K562 (cell line): ENCODE data around the gene PREX1. TPM values are rescaled to one million over a fixed set of nuclear protein-coding genes. Genes with fewer than 3 reads are reported as not detected.
A peak's percentile ranks its signal among the peaks of the same experiment; 100 is the strongest.

Source experiments
- BDP1 ChIP-seq: IDR thresholded peaks from 3 replicates; pipeline ENCODE4 v1.6.1; 2011; ENCODE audit not compliant: insufficient read length, insufficient read depth
- CBX2 ChIP-seq: fragments of 200-600 bp; sonication (generic); IDR thresholded peaks from one replicate; pipeline ENCODE4 v1.6.1; 2012; ENCODE audit warnings: mild to moderate bottlenecking, low read length, inconsistent platforms; ENCODE audit not compliant: insufficient read depth, poor library complexity, severe bottlenecking
- CBX3 ChIP-seq, 2 experiments: IDR thresholded peaks; 1 replicate in 1 of 2; 2 replicates in 1 of 2; pipeline ENCODE4 v1.6.1; 2012; ENCODE audit warnings: inconsistent platforms in 2 of 2, low read length in 2 of 2, borderline replicate concordance in 1 of 2, control low read depth in 1 of 2
- HES1 ChIP-seq: fragments of 450-650 bp; IDR thresholded peaks from 2 replicates; pipeline ENCODE4 v1.6.1; 2016; ENCODE audit warnings: low read depth, mild to moderate bottlenecking, moderate library complexity
- JUND ChIP-seq, 2 experiments: IDR thresholded peaks; 2 replicates in 1 of 2; 3 replicates in 1 of 2; pipeline ENCODE4 v1.6.1; 2011; ENCODE audit warnings: borderline replicate concordance in 2 of 2, low read depth in 2 of 2, low read length in 2 of 2, improper control_type of control experiment in 1 of 2, missing biosample characterization in 1 of 2, missing genetic modification characterization in 1 of 2, missing genetic modification reagents in 1 of 2
- KLF1 ChIP-seq: fragments of 450-650 bp; IDR thresholded peaks from 2 replicates; pipeline ENCODE4 v1.6.1; 2016; ENCODE audit warnings: missing genetic modification characterization, missing compliant biosample characterization
- MYC ChIP-seq, 2 experiments: fragments of 250-450 bp in 1 of 2; sonication (Bioruptor Pico) in 1 of 2; IDR thresholded peaks; 2 replicates each; pipeline versions ENCODE4 v1.5.1 to v1.6.1; 2012 to 2021; ENCODE audit warnings: low read depth in 2 of 2, borderline replicate concordance in 1 of 2, improper control_type of control experiment in 1 of 2, low read length in 1 of 2, mild to moderate bottlenecking in 1 of 2, moderate library complexity in 1 of 2
- NONO ChIP-seq, 2 experiments: fragments of 200-400 bp in 1 of 2; fragments of 450-650 bp in 1 of 2; formaldehyde crosslinking in 1 of 2; IDR thresholded peaks; 2 replicates each; pipeline ENCODE4 v1.6.1; 2017; ENCODE audit warnings: low read depth in 2 of 2, mild to moderate bottlenecking in 2 of 2, moderate library complexity in 2 of 2, low read length in 1 of 2
- NUFIP1 ChIP-seq: fragments of 450-650 bp; IDR thresholded peaks from 2 replicates; pipeline ENCODE4 v1.6.1; 2018; ENCODE audit not compliant: partially characterized antibody
- PHTF2 ChIP-seq: fragments of 250-450 bp; sonication (Bioruptor Pico); IDR thresholded peaks from 2 replicates; pipeline ENCODE4 v1.5.0; 2021; ENCODE audit warnings: mild to moderate bottlenecking
- RAD51 ChIP-seq: fragments of 450-650 bp; IDR thresholded peaks from 2 replicates; pipeline ENCODE4 v1.7.1; 2016; ENCODE audit warnings: low read depth, mild to moderate bottlenecking, borderline replicate concordance
- REST ChIP-seq, 2 experiments: fragments of 450-650 bp; formaldehyde crosslinking in 1 of 2; IDR thresholded peaks; 2 replicates each; pipeline versions ENCODE4 v1.4.0 to v1.6.1; 2014 to 2020; ENCODE audit warnings: mild to moderate bottlenecking in 2 of 2, borderline replicate concordance in 1 of 2, low read depth in 1 of 2
- SIN3A ChIP-seq, 2 experiments: fragments of 150-350 bp in 1 of 2; IDR thresholded peaks; 2 replicates each; pipeline ENCODE4 v1.6.1; 2011 to 2016; ENCODE audit warnings: borderline replicate concordance in 2 of 2, low read depth in 2 of 2, low read length in 2 of 2, mild to moderate bottlenecking in 2 of 2, moderate library complexity in 2 of 2; ENCODE audit not compliant: control insufficient read depth in 1 of 2
- SOX6 ChIP-seq: fragments of 450-650 bp; IDR thresholded peaks from 2 replicates; pipeline ENCODE4 v1.6.1; 2014; ENCODE audit warnings: mild to moderate bottlenecking
- SREBF1 ChIP-seq: fragments of 150-350 bp; IDR thresholded peaks from 2 replicates; pipeline ENCODE4 v1.6.1; 2014; ENCODE audit warnings: antibody characterized with exemption, low read depth, low read length, borderline replicate concordance
- YBX1 ChIP-seq: fragments of 450-650 bp; IDR thresholded peaks from 2 replicates; pipeline ENCODE4 v1.7.1; 2016; ENCODE audit warnings: mild to moderate bottlenecking
- ZKSCAN1 ChIP-seq: fragments of 150-350 bp; IDR thresholded peaks from 2 replicates; pipeline ENCODE4 v1.6.1; 2016; ENCODE audit warnings: low read depth, low read length
- ZNF212 ChIP-seq: fragments of 450-650 bp; formaldehyde crosslinking; IDR thresholded peaks from 2 replicates; pipeline ENCODE4 v1.4.0; 2020; ENCODE audit warnings: mild to moderate bottlenecking
- ZNF785 ChIP-seq: fragments of 250-450 bp; sonication (Bioruptor Pico); IDR thresholded peaks from 2 replicates; pipeline ENCODE4 v1.4.0; 2020; ENCODE audit warnings: mild to moderate bottlenecking
- polyA plus RNA-seq, 8 experiments: library from polyadenylated mRNA; depleted of rRNA in 4 of 8; stranded (reverse) in 5 of 8; unstranded in 3 of 8; fragments of >200 nt; fragmentation: Nextera tagmentation in 2 of 8; fragmentation: Illumina TruSeq in 1 of 8; extraction: Ambion mirVana in 2 of 8; extraction: Trizol in 1 of 8; gene quantifications; 2 replicates each; pipeline versions ENCODE4 v1.2.1 to v1.2.3, GENCODE V29; 2011 to 2014; ENCODE audit warnings: inconsistent platforms in 1 of 8, missing spikeins in 1 of 8
- total RNA-seq, 7 experiments: library from RNA; depleted of rRNA in 6 of 7; stranded (reverse); fragments of >200 nt in 6 of 7; fragmentation: Illumina TruSeq in 2 of 7; extraction: Trizol in 2 of 7; gene quantifications; 2 replicates each; pipeline versions ENCODE4 v1.2.1 to v1.2.3, GENCODE V29; 2011 to 2021; ENCODE audit warnings: low replicate concordance in 1 of 7

The PREX1 gene
- total and polyA plus RNA-seq, 9 of the 15 experiments (the other 6 are each of a cell fraction or from before 2014, with no cell fraction given) = 0.37 to 10.4 (median 4.8) TPM

- TF ChIP-seq REST (IDR thresholded peaks at IDR 0.05; ENCODE audit: borderline replicate concordance) (no peak), REST (CRISPR knock-in tag; IDR thresholded peaks at IDR 0.05; ENCODE audit: low read depth) (no peak), BDP1 (no peak), JUND (IDR thresholded peaks at IDR 0.05; ENCODE audit: borderline replicate concordance, low read depth, low read length) (peak; percentile 81), JUND (tag; IDR thresholded peaks at IDR 0.05; ENCODE audit: borderline replicate concordance, low read depth, low read length) (peak; percentile 83; the same call in 2 of the 3 replicates), NONO (IDR thresholded peaks at IDR 0.05; ENCODE audit: low read depth in 2 of 2, low read length in 1 of 2) (no peak), RAD51 (no peak), KLF1 (tag) (no peak), ZKSCAN1 (no peak), ZNF785 (CRISPR knock-in tag) (no peak), MYC (IDR thresholded peaks at IDR 0.05; ENCODE audit: low read depth, low read length) (no peak), MYC (CRISPR knock-in tag; IDR thresholded peaks at IDR 0.05; ENCODE audit: borderline replicate concordance, low read depth) (no peak), HES1 (no peak), SIN3A (IDR thresholded peaks at IDR 0.05; ENCODE audit: borderline replicate concordance in 2 of 2, control insufficient read depth in 1 of 2, low read depth in 2 of 2, low read length in 2 of 2) (no peak), PHTF2 (CRISPR knock-in tag) (no peak), NUFIP1 (no peak), SREBF1 (no peak), SOX6 (peak; percentile 27; the same call in 1 of the 2 replicates), YBX1 (no peak), CBX2 (no peak), CBX3 (IDR thresholded peaks at IDR 0.05; ENCODE audit: borderline replicate concordance in 1 of 2, low read length in 2 of 2) (no peak), ZNF212 (CRISPR knock-in tag) (no peak)
Observed at GRCh38 chr20:48841875-48842529, 14.2 kb upstream of the PREX1 start (continued).
